Ishikawa (cell line): ENCODE results near the gene TP53BP2.

Source experiments
- CEBPB ChIP-seq: IDR thresholded peaks from 2 replicates; pipeline ENCODE4 v1.6.1; 2012
- CREB1 ChIP-seq: IDR thresholded peaks from 2 replicates; pipeline ENCODE4 v1.6.1; 2012; ENCODE audit warnings: low read depth
- EGR1 ChIP-seq: IDR thresholded peaks from 2 replicates; pipeline ENCODE4 v1.6.1; 2012
- EP300 ChIP-seq: IDR thresholded peaks from 2 replicates; pipeline ENCODE4 v1.6.1; 2012; ENCODE audit warnings: borderline replicate concordance
- FOXM1 ChIP-seq: IDR thresholded peaks from 2 replicates; pipeline ENCODE4 v1.6.1; 2012; ENCODE audit warnings: low read depth, borderline replicate concordance
- NFIC ChIP-seq: IDR thresholded peaks from 2 replicates; pipeline ENCODE4 v1.6.1; 2012
- RAD21 ChIP-seq: IDR thresholded peaks from 2 replicates; pipeline ENCODE4 v1.6.1; 2012; ENCODE audit warnings: low read depth
- TAF1 ChIP-seq: IDR thresholded peaks from 2 replicates; pipeline ENCODE4 v1.6.1; 2012; ENCODE audit warnings: low read depth, mild to moderate bottlenecking
- TCF12 ChIP-seq: IDR thresholded peaks from 2 replicates; pipeline ENCODE4 v1.6.1; 2012; ENCODE audit warnings: low read depth
- TEAD4 ChIP-seq: IDR thresholded peaks from 2 replicates; pipeline ENCODE4 v1.6.1; 2012
- YY1 ChIP-seq: IDR thresholded peaks from 2 replicates; pipeline ENCODE4 v1.6.1; 2012; ENCODE audit warnings: low read depth
- ZBTB7A ChIP-seq: IDR thresholded peaks from 2 replicates; pipeline ENCODE4 v1.6.1; 2012; ENCODE audit warnings: low read depth
- TF ChIP-seq, protein P1 (sequence below): IDR thresholded peaks from 2 replicates; pipeline ENCODE4 v1.6.1; 2012
- TF ChIP-seq, protein P2 (sequence below): IDR thresholded peaks from 2 replicates; pipeline ENCODE4 v1.6.1; 2012; ENCODE audit warnings: low read depth, mild to moderate bottlenecking
- TF ChIP-seq, protein P3 (sequence below): IDR thresholded peaks from 2 replicates; pipeline ENCODE4 v1.6.1; 2012

The TP53BP2 gene

DNA sequence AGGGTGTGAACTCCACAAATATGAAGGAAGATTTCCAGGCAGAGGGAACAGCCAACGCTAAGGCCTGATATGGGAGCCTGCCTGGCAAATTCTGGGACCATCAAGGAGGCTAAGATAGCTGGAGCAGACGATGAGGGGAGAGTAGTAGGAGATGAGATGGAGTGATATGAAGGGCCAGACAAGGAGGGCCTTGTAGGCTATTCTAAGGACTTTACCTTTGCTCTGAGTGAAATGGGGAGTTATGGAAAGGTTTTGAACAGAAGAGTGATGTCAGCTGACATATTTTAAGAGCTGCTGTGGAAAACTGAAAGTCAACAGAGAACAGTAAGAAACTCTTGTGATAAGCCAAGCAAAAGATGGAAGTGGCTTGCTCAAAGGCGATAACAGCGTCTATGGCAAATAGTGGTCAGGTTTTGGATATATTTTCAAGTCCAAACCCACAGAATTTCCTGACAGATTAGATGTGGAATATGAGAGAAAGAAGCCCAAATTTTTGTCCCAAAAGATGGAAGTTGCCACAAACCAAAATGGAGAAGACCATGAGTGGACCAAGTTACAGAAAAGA is 2.1 kb upstream of the TP53BP2 start:
- TF ChIP-seq TAF1 (no peak), EP300 (no peak), TCF12 (no peak), EGR1 (no peak), CEBPB (no peak), NFIC (no peak), TEAD4 (no peak), YY1 (no peak), CREB1 (no peak), FOXM1 (no peak), RAD21 (no peak)
- TF ChIP-seq, protein P1, sequence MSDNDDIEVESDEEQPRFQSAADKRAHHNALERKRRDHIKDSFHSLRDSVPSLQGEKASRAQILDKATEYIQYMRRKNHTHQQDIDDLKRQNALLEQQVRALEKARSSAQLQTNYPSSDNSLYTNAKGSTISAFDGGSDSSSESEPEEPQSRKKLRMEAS, result no peak
- TF ChIP-seq, protein P2, sequence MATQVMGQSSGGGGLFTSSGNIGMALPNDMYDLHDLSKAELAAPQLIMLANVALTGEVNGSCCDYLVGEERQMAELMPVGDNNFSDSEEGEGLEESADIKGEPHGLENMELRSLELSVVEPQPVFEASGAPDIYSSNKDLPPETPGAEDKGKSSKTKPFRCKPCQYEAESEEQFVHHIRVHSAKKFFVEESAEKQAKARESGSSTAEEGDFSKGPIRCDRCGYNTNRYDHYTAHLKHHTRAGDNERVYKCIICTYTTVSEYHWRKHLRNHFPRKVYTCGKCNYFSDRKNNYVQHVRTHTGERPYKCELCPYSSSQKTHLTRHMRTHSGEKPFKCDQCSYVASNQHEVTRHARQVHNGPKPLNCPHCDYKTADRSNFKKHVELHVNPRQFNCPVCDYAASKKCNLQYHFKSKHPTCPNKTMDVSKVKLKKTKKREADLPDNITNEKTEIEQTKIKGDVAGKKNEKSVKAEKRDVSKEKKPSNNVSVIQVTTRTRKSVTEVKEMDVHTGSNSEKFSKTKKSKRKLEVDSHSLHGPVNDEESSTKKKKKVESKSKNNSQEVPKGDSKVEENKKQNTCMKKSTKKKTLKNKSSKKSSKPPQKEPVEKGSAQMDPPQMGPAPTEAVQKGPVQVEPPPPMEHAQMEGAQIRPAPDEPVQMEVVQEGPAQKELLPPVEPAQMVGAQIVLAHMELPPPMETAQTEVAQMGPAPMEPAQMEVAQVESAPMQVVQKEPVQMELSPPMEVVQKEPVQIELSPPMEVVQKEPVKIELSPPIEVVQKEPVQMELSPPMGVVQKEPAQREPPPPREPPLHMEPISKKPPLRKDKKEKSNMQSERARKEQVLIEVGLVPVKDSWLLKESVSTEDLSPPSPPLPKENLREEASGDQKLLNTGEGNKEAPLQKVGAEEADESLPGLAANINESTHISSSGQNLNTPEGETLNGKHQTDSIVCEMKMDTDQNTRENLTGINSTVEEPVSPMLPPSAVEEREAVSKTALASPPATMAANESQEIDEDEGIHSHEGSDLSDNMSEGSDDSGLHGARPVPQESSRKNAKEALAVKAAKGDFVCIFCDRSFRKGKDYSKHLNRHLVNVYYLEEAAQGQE, result no peak

DNA sequence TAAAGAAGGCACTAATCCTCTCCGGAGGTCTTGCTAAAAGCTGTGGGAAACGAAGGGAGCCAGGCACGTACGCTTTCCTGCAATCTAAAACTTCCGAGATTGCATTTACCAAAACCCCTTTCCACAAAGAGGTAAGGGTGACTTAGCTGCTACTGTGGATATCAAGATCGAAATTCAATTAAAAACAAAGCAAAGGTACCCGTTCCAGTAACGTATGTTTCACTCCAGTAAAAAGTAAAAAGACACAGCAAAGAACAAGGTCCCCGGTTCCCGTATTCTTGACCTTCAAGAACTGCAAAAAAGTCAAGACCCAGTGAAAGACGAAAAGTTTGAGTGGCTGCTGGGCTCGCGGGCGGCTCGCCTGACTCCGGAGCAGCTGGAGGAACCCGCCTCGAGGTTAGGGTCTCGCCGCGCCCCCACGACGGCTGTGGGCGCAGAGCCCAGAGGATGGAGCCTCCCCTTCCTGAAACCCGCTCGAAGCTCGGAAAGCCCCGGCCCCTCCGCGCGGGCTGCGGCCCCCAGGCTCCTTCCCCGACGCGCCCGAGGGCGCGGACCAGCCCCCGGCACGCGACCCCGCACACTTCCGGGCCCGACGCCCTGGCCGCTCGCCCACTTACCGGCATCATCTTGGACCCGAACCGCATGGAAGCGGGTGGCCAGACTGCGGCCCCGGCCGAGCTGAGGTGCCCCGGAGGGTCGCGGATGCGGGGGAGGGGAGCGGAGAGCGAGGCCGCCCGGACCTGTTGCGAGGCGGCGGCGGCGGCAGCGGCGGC is 524 bp downstream of the TP53BP2 start:
- TF ChIP-seq RAD21, result no peak
- TF ChIP-seq EP300, result no peak
- TF ChIP-seq CEBPB, result no peak
- TF ChIP-seq, protein P1, result peak; percentile 46; the same call in 1 of the 2 replicates
- no peak for TF ChIP-seq EGR1
- TF ChIP-seq TEAD4, result no peak
- TF ChIP-seq, protein P3, sequence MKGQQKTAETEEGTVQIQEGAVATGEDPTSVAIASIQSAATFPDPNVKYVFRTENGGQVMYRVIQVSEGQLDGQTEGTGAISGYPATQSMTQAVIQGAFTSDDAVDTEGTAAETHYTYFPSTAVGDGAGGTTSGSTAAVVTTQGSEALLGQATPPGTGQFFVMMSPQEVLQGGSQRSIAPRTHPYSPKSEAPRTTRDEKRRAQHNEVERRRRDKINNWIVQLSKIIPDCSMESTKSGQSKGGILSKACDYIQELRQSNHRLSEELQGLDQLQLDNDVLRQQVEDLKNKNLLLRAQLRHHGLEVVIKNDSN, result no peak
- TF ChIP-seq ZBTB7A, result peak; percentile 88
- no peak for TF ChIP-seq CREB1
- TF ChIP-seq, protein P2, result no peak

DNA sequence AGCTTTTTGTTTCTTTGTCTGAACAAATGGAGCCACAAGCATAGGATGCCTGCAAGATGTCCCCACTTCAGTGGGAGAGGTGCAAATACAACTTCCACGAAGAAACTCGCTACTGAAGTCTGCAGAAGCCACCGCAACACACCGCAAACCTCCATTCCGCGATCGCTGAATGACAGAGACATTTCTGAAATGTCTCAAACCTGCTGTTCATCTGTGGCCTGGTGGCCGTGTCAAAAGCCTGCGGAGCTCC is 1.0 kb downstream of the TP53BP2 start:
- TF ChIP-seq EGR1 (no peak), NFIC (no peak), YY1 (no peak)
- TF ChIP-seq, protein P3, result no peak

DNA sequence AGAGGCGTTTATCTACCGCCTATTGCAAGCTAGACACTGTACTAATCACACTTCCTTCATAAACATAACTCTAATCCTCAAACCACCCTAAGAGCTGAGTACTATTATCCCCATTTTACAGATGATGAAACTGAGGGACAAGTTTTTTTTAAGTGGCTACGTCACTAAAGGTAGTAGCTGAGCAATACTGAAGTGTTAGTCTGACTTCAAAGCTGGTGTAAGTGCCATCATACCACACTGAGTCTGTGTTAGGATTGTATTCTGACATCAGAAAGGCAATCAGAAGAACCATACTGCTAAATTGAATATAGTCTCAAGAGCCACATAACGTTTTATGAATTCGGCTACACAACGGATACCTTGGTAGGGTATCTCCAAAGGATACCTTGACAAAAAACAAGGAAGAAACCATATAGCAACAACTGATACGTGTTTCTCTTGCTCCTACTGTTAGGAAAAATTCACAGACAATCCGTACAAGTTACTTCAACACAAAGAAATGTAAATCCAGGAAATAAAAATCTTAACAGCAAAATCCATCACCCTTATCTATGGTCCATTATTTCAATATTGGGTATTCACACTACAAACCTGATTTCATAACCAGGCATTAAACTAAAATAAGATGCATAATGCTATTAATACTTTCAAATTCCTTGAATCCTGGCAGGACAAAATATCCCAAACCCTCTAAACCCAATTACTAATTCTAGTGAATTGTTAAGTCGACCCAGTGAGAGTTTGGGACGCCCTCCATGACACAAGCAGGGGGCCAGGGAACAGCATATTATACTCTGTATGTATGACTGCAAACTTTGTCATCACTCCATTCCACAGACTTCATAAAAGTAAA is 1.6 kb downstream of the TP53BP2 start:
- TF ChIP-seq FOXM1, result no peak
- TF ChIP-seq TAF1, result no peak
- TF ChIP-seq YY1, result no peak
- no peak for TF ChIP-seq CREB1
- TF ChIP-seq EP300, result no peak
- TF ChIP-seq, protein P3, result no peak
- TF ChIP-seq CEBPB, result no peak
- TF ChIP-seq, protein P2, result no peak
- no peak for TF ChIP-seq ZBTB7A
- TF ChIP-seq TCF12, result no peak
- no peak for TF ChIP-seq TEAD4
- TF ChIP-seq RAD21, result no peak
- TF ChIP-seq, protein P1, result no peak
- TF ChIP-seq EGR1, result no peak
- no peak for TF ChIP-seq NFIC
